KOPT-K1 (cell line): Measurements from ENCODE around the gene ZNF215.
"Not testable (repeated sequence)": the region's sequence is repeated elsewhere in the genome, so short reads cannot be mapped to it uniquely, and the experiment has no call there.

Source experiments
- H3K27ac ChIP-seq: fragments of 200-600 bp; sonication (generic); 2 replicates; pipeline ENCODE4 v1.5.1; 2016; ENCODE audit warnings: antibody characterized with exemption, mild to moderate bottlenecking, low read depth, low read length; ENCODE audit not compliant: poor library complexity, severe bottlenecking
- H3K36me3 ChIP-seq: fragments of 200-600 bp; sonication (generic); 2 replicates; pipeline ENCODE4 v1.5.1; 2017; ENCODE audit warnings: antibody characterized with exemption, mild to moderate bottlenecking, low read length, moderate library complexity; ENCODE audit not compliant: insufficient read depth
- H3K9me3 ChIP-seq: fragments of 200-600 bp; sonication (generic); 2 replicates; pipeline ENCODE4 v1.5.1; 2017; ENCODE audit warnings: antibody characterized with exemption, low read length, mild to moderate bottlenecking; ENCODE audit not compliant: insufficient read depth, poor library complexity, severe bottlenecking

Gene ZNF215

GRCh38 chr11:6925007-6925577, 1.1 kb upstream of the ZNF215 start:
- Histone ChIP-seq H3K9me3 (no peaks in the 10 kb centered on the region), H3K36me3 (no peaks in the 10 kb centered on the region), H3K27ac (no peak overlapping the region)

GRCh38 chr11:6925636-6926207, 504 bp upstream of the ZNF215 start:
- no peaks in the 10 kb centered on the region for H3K36me3 ChIP-seq
- H3K9me3 ChIP-seq = no peaks in the 10 kb centered on the region
- peak overlapping the region; percentile 77 for H3K27ac ChIP-seq

GRCh38 chr11:6927030-6927617, 898 bp downstream of the ZNF215 start:
- Histone ChIP-seq H3K27ac (peak overlapping the region; percentile 77), H3K36me3 (no peaks in the 10 kb centered on the region)

GRCh38 chr11:6928916-6929315, 2.7 kb downstream of the ZNF215 start:
- peaks cover 6% of the 10 kb centered on the region for H3K36me3 ChIP-seq
- no peak overlapping the region for H3K27ac ChIP-seq
- no peaks in the 10 kb centered on the region for H3K9me3 ChIP-seq

More at GRCh38 chr11:6927030-6927617, 898 bp downstream of the ZNF215 start:
- H3K9me3 ChIP-seq = no peaks in the 10 kb centered on the region

GRCh38 chr11:6931146-6931713, 5.0 kb downstream of the ZNF215 start:
- H3K36me3 ChIP-seq = peaks cover 27% of the 10 kb centered on the region
- H3K27ac ChIP-seq = peak overlapping the region; percentile 60
- H3K9me3 ChIP-seq = no peaks in the 10 kb centered on the region

GRCh38 chr11:6932145-6932544, 5.9 kb downstream of the ZNF215 start:
- Histone ChIP-seq H3K27ac (peak overlapping the region; percentile 60), H3K9me3 (no peaks in the 10 kb centered on the region), H3K36me3 (peaks cover 29% of the 10 kb centered on the region)

GRCh38 chr11:6941970-6942369, 15.7 kb downstream of the ZNF215 start:
- H3K27ac ChIP-seq = no peak overlapping the region
- peaks cover 33% of the 10 kb centered on the region for H3K36me3 ChIP-seq
- no peaks in the 10 kb centered on the region for H3K9me3 ChIP-seq

- Histone ChIP-seq H3K27ac (no peak overlapping the region), H3K36me3 (peaks cover 43% of the 10 kb centered on the region), H3K9me3 (no peaks in the 10 kb centered on the region)
These were observed 16.9 kb downstream of the ZNF215 start for GRCh38 chr11:6943131-6943530.

GRCh38 chr11:6954248-6954647, 28.0 kb downstream of the ZNF215 start:
- not testable (repeated sequence) for H3K9me3 ChIP-seq, H3K27ac ChIP-seq
- peaks cover 32% of the 10 kb centered on the region for H3K36me3 ChIP-seq

GRCh38 chr11:6962141-6962540, 35.9 kb downstream of the ZNF215 start:
- Histone ChIP-seq H3K27ac (no peak overlapping the region), H3K36me3 (peaks cover 25% of the 10 kb centered on the region; the same call in 1 of the 2 replicates)

GRCh38 chr11:6962673-6963072, 36.4 kb downstream of the ZNF215 start:
- H3K27ac ChIP-seq = no peak overlapping the region
- H3K9me3 ChIP-seq = no peaks in the 10 kb centered on the region
- peaks cover 21% of the 10 kb centered on the region; the same call in 1 of the 2 replicates for H3K36me3 ChIP-seq

More at GRCh38 chr11:6962141-6962540, 35.9 kb downstream of the ZNF215 start:
- H3K9me3 ChIP-seq = no peaks in the 10 kb centered on the region

- H3K27ac ChIP-seq = no peak overlapping the region
- H3K36me3 ChIP-seq = no peaks in the 10 kb centered on the region
- H3K9me3 ChIP-seq = no peaks in the 10 kb centered on the region
These were observed 42.6 kb downstream of the ZNF215 start for GRCh38 chr11:6968816-6969215.

GRCh38 chr11:6969854-6970253, 43.6 kb downstream of the ZNF215 start:
- H3K36me3 ChIP-seq, H3K9me3 ChIP-seq: not testable (repeated sequence)

GRCh38 chr11:6979365-6979764, 53.1 kb downstream of the ZNF215 start:
- Histone ChIP-seq H3K27ac (no peak overlapping the region), H3K36me3 (no peaks in the 10 kb centered on the region), H3K9me3 (no peaks in the 10 kb centered on the region)

More at GRCh38 chr11:6969854-6970253, 43.6 kb downstream of the ZNF215 start:
- not testable (repeated sequence) for H3K27ac ChIP-seq

- no peaks in the 10 kb centered on the region for H3K36me3 ChIP-seq
- no peaks in the 10 kb centered on the region for H3K9me3 ChIP-seq
- no peak overlapping the region for H3K27ac ChIP-seq
These were observed 60.3 kb downstream of the ZNF215 start for GRCh38 chr11:6986487-6986886.
